GM12801 (cell line): ENCODE results near the gene PLD5.

Experiments
- TF ChIP-seq, protein P1 (sequence below): IDR thresholded peaks from one replicate; pipeline ENCODE4 v1.5.1; 2011; ENCODE audit warnings: control low read depth; ENCODE audit not compliant: insufficient read length; ENCODE audit errors: extremely low read depth

PLD5 gene

DNA sequence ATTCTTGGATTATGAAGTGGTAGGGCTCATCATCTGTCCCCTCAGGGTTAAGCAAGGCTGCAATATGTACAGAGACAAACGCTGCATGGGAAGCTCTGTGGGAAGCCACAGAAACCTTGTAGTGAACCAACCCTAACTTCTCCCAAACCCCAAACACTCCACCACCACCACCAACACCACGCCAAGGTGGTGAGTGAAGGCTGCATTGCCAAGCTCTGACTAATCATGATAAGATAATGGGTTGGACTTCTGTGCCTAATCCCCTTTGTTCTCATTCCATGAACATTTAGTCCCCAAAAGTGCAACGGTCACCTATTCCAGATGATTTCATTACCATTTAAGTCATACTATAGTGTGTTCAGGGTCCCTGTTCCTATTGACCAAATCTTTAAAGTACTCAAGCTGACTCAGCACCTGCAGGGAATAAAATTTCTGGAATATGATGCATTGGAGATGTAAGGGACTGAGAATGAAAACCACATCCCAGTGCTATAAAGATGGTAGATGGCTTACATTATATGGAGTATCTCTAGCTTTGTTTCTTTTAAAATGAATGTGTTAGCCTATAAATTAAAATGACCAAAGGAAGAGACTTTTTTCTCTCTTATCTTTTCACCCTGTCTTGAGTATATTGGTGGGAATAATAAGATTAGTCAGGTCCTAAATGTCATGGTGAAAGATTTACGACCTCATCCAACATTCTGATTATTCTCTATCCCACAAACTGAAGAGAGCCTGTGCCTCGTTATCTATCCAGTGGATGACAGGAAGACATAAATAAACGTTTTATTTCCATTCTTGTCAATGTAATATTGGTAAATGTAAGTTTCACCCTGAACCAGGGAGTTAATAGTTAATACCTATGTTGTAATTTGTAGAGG, 22.6 kb upstream of the PLD5 start:
- TF ChIP-seq, protein P1, sequence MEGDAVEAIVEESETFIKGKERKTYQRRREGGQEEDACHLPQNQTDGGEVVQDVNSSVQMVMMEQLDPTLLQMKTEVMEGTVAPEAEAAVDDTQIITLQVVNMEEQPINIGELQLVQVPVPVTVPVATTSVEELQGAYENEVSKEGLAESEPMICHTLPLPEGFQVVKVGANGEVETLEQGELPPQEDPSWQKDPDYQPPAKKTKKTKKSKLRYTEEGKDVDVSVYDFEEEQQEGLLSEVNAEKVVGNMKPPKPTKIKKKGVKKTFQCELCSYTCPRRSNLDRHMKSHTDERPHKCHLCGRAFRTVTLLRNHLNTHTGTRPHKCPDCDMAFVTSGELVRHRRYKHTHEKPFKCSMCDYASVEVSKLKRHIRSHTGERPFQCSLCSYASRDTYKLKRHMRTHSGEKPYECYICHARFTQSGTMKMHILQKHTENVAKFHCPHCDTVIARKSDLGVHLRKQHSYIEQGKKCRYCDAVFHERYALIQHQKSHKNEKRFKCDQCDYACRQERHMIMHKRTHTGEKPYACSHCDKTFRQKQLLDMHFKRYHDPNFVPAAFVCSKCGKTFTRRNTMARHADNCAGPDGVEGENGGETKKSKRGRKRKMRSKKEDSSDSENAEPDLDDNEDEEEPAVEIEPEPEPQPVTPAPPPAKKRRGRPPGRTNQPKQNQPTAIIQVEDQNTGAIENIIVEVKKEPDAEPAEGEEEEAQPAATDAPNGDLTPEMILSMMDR, result no peak

DNA sequence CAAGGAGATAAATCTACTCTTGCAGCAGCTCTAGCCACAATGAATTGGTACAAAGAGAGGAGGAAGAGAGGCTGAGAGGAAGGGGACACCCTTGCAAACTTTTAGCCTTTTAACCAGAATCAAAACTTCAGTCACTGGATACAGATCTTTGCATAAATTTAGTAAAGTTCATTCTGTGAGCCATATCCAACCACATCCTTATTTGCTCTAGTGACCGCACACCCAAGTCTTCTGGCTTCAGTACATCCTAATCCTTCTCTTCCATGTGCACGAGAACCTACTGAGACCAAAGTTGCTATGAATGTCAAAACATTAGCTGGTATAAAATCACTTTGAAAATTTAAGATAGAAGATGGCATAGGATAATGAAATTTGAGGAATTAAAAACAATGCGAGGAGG, 21.9 kb upstream of the PLD5 start:
- TF ChIP-seq, protein P1, result no peak

DNA sequence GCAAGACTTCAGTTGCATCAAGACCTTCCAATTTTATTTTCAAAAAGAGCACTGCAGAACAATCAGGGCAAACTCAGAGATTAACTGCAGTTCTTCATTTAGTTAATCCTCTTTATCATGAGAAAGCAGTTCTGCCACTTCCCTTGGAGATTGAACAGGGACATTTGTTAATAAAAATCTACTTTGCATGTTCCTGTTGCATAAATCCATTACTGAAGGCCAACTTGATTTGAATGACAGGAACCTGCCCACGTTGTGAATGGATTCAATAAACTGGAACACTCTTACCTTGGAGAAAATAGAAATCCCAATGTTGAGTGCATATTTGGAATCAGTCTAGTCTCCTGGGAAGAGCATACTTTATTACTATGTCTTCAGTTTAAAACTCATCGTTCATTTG, 19.6 kb upstream of the PLD5 start:
- TF ChIP-seq, protein P1, result no peak

DNA sequence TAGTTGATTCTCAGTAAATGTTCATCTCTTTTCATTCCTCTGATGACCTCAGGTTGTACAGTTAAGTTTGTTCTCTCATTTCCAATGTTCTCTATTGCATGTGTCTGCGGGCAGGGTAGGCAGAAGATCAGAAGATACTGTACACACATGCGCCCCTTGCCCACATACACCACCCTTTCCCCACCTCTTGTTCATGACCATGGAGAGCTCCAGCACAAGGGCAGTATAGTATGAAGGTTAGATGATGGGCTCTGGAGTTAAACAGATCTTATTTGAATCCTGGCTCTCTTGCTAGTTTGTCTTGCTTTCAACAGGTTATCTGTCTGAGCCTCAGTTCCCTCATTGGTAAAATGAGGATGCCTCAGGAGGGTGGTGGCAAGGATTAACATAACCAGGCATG, 17.8 kb upstream of the PLD5 start:
- TF ChIP-seq, protein P1, result no peak

DNA sequence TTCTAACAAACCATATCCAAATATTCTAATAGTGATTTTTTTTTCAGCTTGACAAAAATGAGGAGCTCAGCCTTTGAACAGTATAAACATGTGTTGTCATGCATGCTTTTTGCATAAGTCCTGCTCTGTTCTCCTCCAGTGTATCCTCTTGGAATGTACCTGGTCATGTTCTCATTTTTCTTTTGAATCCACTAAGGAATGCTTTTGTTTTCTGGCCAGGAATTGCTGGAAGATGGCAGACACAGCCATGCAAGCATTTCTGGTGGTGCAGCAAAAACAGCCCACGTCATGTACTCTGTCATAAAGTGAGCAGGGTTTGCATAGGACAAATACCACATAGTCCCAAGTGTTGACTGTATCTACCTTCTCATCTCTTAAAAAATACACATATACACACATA, 11.5 kb upstream of the PLD5 start:
- TF ChIP-seq, protein P1, result no peak

DNA sequence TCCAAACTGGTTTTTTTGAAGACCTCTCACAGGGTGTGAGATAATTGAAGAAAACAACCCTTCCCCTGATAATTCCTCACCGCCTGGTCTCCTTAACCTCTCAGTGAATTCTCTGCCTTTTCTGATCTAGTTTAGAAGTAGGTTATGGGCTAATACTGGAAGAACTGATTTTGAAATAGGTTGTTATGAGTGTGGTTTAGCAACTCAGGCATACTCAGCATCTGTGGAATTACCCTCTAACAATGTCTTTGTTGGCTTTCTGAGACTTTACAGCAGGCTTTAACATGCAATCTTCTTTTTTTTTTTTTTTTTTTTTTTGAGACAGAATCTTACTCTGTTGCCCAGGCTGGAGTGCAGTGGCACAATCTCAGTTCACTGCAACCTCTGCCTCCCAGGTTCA, 10.3 kb upstream of the PLD5 start:
- TF ChIP-seq, protein P1, result no peak

DNA sequence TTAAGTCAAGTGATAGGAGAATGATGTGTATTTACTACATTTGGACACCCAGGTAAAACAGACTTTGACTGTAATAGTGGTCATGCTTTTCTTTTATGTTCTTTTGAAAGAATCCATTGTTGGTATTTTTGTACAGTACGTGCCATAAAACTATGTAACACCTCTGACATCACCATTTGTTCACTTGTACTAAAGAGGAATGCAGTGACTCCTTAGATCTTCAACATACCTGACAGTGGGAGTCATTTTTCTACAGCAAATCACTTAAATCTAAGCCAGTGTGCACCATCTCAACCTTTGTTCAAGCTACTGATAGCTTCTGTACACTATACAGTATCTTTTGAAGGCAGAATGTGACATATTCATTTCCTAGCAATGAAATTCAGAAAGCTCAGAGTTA, 6.3 kb upstream of the PLD5 start:
- TF ChIP-seq, protein P1, result no peak
